HCT116 (cell line): ENCODE results near the gene PI4K2A. TPM values are rescaled to one million over a fixed set of nuclear protein-coding genes. Genes with fewer than 3 reads are reported as not detected.

Experiments
- ATAC-seq: fragments of 200-7000 bp; cut with Tn5 transposase; 2 replicates; pipeline ENCODE4 v1.9.1; 2020; ENCODE audit warnings: mild to moderate bottlenecking, moderate library complexity
- BruUV-seq: library from RNA; stranded (reverse); fragments of 400-500 nt; replicated peaks from 2 replicates; lab custom pipeline; 2021; lab: Mats Ljungman, UMichigan
- CTCF ChIA-PET: fragments of 300-600 bp; sonication (Branson Sonifier 250); formaldehyde crosslinking; loops from one replicate; lab custom pipeline; 2021; ENCODE audit warnings: antibody characterized with exemption; lab: Charles Lee
- POLR2A ChIA-PET: fragments of 300-600, 350-600 bp; sonication (Branson Sonifier 250); formaldehyde crosslinking; loops from one replicate; lab custom pipeline; 2021; ENCODE audit warnings: antibody characterized with exemption; lab: Charles Lee
- RAD21 ChIA-PET, 2 experiments: fragments of 300-600 bp; sonication (Branson Sonifier 250); formaldehyde crosslinking; loops; one replicate each; lab custom pipeline; 2023; ENCODE audit warnings: low total read pairs in 2 of 2; ENCODE audit not compliant: uncharacterized antibody in 2 of 2, unreplicated experiment in 2 of 2, low non-redundant PET in 1 of 2; lab: Charles Lee
- DNase-seq: peaks from one replicate; pipeline ENCODE4 v3.0.0-alpha.2; 2010; ENCODE audit warnings: low read depth, low spot score
- H2AFZ ChIP-seq: fragments of 200-600 bp; shearing (Covaris generic), sonication (generic); 2 replicates; pipeline ENCODE4 v1.6.1; 2017; ENCODE audit warnings: low read depth, mixed run types, mixed read lengths, antibody characterized with exemption, low read length; ENCODE audit not compliant: poor library complexity, severe bottlenecking
- H3K27ac ChIP-seq: 2 replicates; pipeline ENCODE4 v1.5.1; 2012; ENCODE audit warnings: low read depth, low read length
- H3K27me3 ChIP-seq: fragments of 200-600 bp; sonication (generic); 2 replicates; pipeline ENCODE4 v1.6.1; 2016; ENCODE audit warnings: mixed run types, low read length, mixed read lengths; ENCODE audit not compliant: insufficient read depth
- H3K36me3 ChIP-seq, 2 experiments: fragments of 200-500 bp in 1 of 2; fragments of 200-600 bp in 1 of 2; sonication (Bioruptor generic) in 1 of 2; sonication (generic) in 1 of 2; 2 replicates each; pipeline versions ENCODE4 v1.5.1 to v1.6.1; 2014 to 2016; ENCODE audit warnings: low read length in 2 of 2, inconsistent platforms in 1 of 2, mixed read lengths in 1 of 2, mixed run types in 1 of 2; ENCODE audit not compliant: insufficient read depth in 2 of 2, control insufficient read depth in 1 of 2
- H3K4me1 ChIP-seq, 2 experiments: fragments of 200-600 bp in 1 of 2; sonication (generic) in 1 of 2; 2 replicates each; pipeline versions ENCODE4 v1.5.1 to v1.6.1; 2012 to 2017; ENCODE audit warnings: low read length in 2 of 2, inconsistent platforms in 1 of 2, mild to moderate bottlenecking in 1 of 2, mixed read lengths in 1 of 2, mixed run types in 1 of 2, moderate library complexity in 1 of 2; ENCODE audit not compliant: insufficient read depth in 2 of 2, control insufficient read depth in 1 of 2
- H3K4me2 ChIP-seq: fragments of 200-600 bp; sonication (generic); 2 replicates; pipeline ENCODE4 v1.6.1; 2017; ENCODE audit warnings: mixed run types, low read length, mixed read lengths
- H3K4me3 ChIP-seq, 2 experiments: fragments of 200-600 bp in 1 of 2; sonication (generic) in 1 of 2; replicated peaks in 1 of 2; 2 replicates each; pipeline ENCODE4 v1.5.1; 2011 to 2016; ENCODE audit warnings: low read length in 2 of 2, control low read depth in 1 of 2, low read depth in 1 of 2, mild to moderate bottlenecking in 1 of 2, mixed read lengths in 1 of 2, mixed run types in 1 of 2
- H3K79me2 ChIP-seq: fragments of 200-600 bp; sonication (generic); 2 replicates; pipeline ENCODE4 v1.6.1; 2017; ENCODE audit warnings: mild to moderate bottlenecking, mixed run types, low read length, moderate library complexity, mixed read lengths; ENCODE audit not compliant: insufficient read depth
- H3K9ac ChIP-seq: fragments of 200-600 bp; sonication (generic); 2 replicates; pipeline ENCODE4 v1.6.1; 2016; ENCODE audit warnings: low read length, mixed read lengths
- H3K9me2 ChIP-seq: fragments of 200-600 bp; sonication (generic), shearing (Covaris generic); 2 replicates; pipeline ENCODE4 v1.6.1; 2017; ENCODE audit warnings: mixed run types, mild to moderate bottlenecking, moderate library complexity; ENCODE audit not compliant: insufficient read depth
- H3K9me3 ChIP-seq, 2 experiments: fragments of 200-500 bp in 1 of 2; fragments of 200-600 bp in 1 of 2; sonication (Bioruptor generic) in 1 of 2; sonication (generic) in 1 of 2; 2 replicates each; pipeline ENCODE4 v1.6.1; 2014 to 2017; ENCODE audit warnings: low read length in 2 of 2, mixed read lengths in 2 of 2, inconsistent platforms in 1 of 2, low read depth in 1 of 2, mild to moderate bottlenecking in 1 of 2, mixed run types in 1 of 2, moderate library complexity in 1 of 2; ENCODE audit not compliant: control insufficient read depth in 1 of 2, insufficient read depth in 1 of 2
- H4K20me1 ChIP-seq: fragments of 200-600 bp; sonication (generic), shearing (Covaris generic); 2 replicates; pipeline ENCODE4 v1.6.1; 2017; ENCODE audit warnings: mixed run types, mild to moderate bottlenecking, moderate library complexity; ENCODE audit not compliant: insufficient read depth
- CEBPB ChIP-seq: IDR thresholded peaks from 2 replicates; pipeline ENCODE4 v1.6.1; 2012; ENCODE audit warnings: low read depth
- EGR1 ChIP-seq: IDR thresholded peaks from 2 replicates; pipeline ENCODE4 v1.6.1; 2012; ENCODE audit warnings: low read depth
- ELF1 ChIP-seq: IDR thresholded peaks from 2 replicates; pipeline ENCODE4 v1.6.1; 2012; ENCODE audit warnings: low read depth, borderline replicate concordance
- EZH2 ChIP-seq: fragments of 200-600 bp; sonication (generic); IDR thresholded peaks from 2 replicates; pipeline ENCODE4 v1.6.1; 2017; ENCODE audit warnings: antibody characterized with exemption, mixed run types
- EZH2phosphoT487 ChIP-seq: fragments of 200-600 bp; IDR thresholded peaks from 2 replicates; pipeline ENCODE4 v1.6.1; 2018; ENCODE audit warnings: antibody characterized with exemption, borderline replicate concordance
- JUND ChIP-seq: IDR thresholded peaks from 2 replicates; pipeline ENCODE4 v1.6.1; 2012
- MAX ChIP-seq: IDR thresholded peaks from 2 replicates; pipeline ENCODE4 v1.6.1; 2012
- RAD21 ChIP-seq: IDR thresholded peaks from 2 replicates; pipeline ENCODE4 v1.6.1; 2012; ENCODE audit warnings: low read depth, mild to moderate bottlenecking
- REST ChIP-seq: IDR thresholded peaks from 2 replicates; pipeline ENCODE4 v1.6.1; 2012; ENCODE audit warnings: low read depth
- SIN3A ChIP-seq: IDR thresholded peaks from 2 replicates; pipeline ENCODE4 v1.6.1; 2012; ENCODE audit warnings: low read depth
- SRF ChIP-seq: IDR thresholded peaks from 2 replicates; pipeline ENCODE4 v1.6.1; 2012; ENCODE audit warnings: low read depth
- ZFX ChIP-seq: fragments of 450-650 bp; IDR thresholded peaks from 2 replicates; pipeline ENCODE4 v1.6.1; 2017
- intact Hi-C: fragments of 100-400 bp; cut with micrococcal nuclease; formaldehyde crosslinking; loops from 2 replicates; pipeline ENCODE4 v1.10.0; 2022
- total RNA-seq: library from RNA; stranded (reverse); gene quantifications from one replicate; pipeline ENCODE4 v1.2.1, GENCODE V29; 2021; ENCODE audit not compliant: unreplicated experiment
- TF ChIP-seq, protein P1 (sequence below): IDR thresholded peaks from 2 replicates; pipeline ENCODE4 v1.6.1; 2012
- TF ChIP-seq, protein P2 (sequence below): IDR thresholded peaks from 2 replicates; pipeline ENCODE4 v1.6.1; 2011; ENCODE audit warnings: mild to moderate bottlenecking, low read length, moderate library complexity; ENCODE audit not compliant: insufficient replicate concordance; ENCODE audit errors: extremely low read depth

The PI4K2A gene
- total RNA-seq, 1 experiment from 2014 or later: 20.0 TPM

- ChIA-PET POLR2A (no interaction called here), RAD21 (no interaction called here), CTCF (no interaction called here)
- Histone ChIP-seq H3K79me2 (peaks cover 6% of the 10 kb centered on the region; the same call in 1 of the 2 replicates), H3K9me2 (no peaks in the 10 kb centered on the region), H2AFZ (no peak overlapping the region), H3K36me3 (no peaks in the 10 kb centered on the region), H3K9ac (no peak overlapping the region), H3K27me3 (no peaks in the 10 kb centered on the region), H3K27ac (no peak overlapping the region), H3K4me2 (no peak overlapping the region), H3K4me3 (no peak overlapping the region), H3K4me1 (peaks cover 0 to 19% of the 10 kb centered on the region in 2 experiments; a peak in 3 of 4 replicates), H4K20me1 (no peaks in the 10 kb centered on the region), H3K9me3 (no peaks in the 10 kb centered on the region)
- TF ChIP-seq ELF1: no peak
- TF ChIP-seq EZH2phosphoT487: no peak
- TF ChIP-seq JUND: no peak
- no peak for TF ChIP-seq SRF
- TF ChIP-seq MAX: no peak
- no peak for TF ChIP-seq ZFX
- TF ChIP-seq EGR1: no peak
- TF ChIP-seq EZH2: no peak
- no peak for TF ChIP-seq SIN3A
- TF ChIP-seq CEBPB: no peak
- no peak for TF ChIP-seq RAD21
- DNase-seq: no peak
- BruUV-seq: no TSS peak
- intact Hi-C loops: no loop called here
- ATAC-seq: no peak
These were observed 12.2 kb upstream of the PI4K2A start for GRCh38 chr10:97628228-97628627.

- H3K4me1 ChIP-seq: peaks cover 0 to 25% of the 10 kb centered on the region in 2 experiments; a peak in 3 of 4 replicates
- H3K27me3 ChIP-seq: no peaks in the 10 kb centered on the region
- POLR2A ChIA-PET: no interaction called here
- H2AFZ ChIP-seq: no peak overlapping the region
- H3K79me2 ChIP-seq: peaks cover 6% of the 10 kb centered on the region; the same call in 1 of the 2 replicates
- no peak overlapping the region for H3K27ac ChIP-seq
- H3K4me2 ChIP-seq: no peak overlapping the region
- H3K36me3 ChIP-seq: no peaks in the 10 kb centered on the region
- H4K20me1 ChIP-seq: no peaks in the 10 kb centered on the region
- BruUV-seq: no TSS peak
- intact Hi-C loops: no loop called here
- H3K9ac ChIP-seq: no peak overlapping the region
- DNase-seq (no peak), ATAC-seq (no peak)
- CTCF ChIA-PET: no interaction called here
- TF ChIP-seq SRF: no peak
- TF ChIP-seq, protein P1, sequence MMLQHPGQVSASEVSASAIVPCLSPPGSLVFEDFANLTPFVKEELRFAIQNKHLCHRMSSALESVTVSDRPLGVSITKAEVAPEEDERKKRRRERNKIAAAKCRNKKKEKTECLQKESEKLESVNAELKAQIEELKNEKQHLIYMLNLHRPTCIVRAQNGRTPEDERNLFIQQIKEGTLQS: no peak
- no peak for TF ChIP-seq RAD21
- no peak for TF ChIP-seq ZFX
- no peak for TF ChIP-seq REST
- TF ChIP-seq, protein P2, sequence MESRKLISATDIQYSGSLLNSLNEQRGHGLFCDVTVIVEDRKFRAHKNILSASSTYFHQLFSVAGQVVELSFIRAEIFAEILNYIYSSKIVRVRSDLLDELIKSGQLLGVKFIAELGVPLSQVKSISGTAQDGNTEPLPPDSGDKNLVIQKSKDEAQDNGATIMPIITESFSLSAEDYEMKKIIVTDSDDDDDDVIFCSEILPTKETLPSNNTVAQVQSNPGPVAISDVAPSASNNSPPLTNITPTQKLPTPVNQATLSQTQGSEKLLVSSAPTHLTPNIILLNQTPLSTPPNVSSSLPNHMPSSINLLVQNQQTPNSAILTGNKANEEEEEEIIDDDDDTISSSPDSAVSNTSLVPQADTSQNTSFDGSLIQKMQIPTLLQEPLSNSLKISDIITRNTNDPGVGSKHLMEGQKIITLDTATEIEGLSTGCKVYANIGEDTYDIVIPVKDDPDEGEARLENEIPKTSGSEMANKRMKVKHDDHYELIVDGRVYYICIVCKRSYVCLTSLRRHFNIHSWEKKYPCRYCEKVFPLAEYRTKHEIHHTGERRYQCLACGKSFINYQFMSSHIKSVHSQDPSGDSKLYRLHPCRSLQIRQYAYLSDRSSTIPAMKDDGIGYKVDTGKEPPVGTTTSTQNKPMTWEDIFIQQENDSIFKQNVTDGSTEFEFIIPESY: no peak
- no peaks in the 10 kb centered on the region for H3K9me2 ChIP-seq
- no peaks in the 10 kb centered on the region for H3K9me3 ChIP-seq
- no peak overlapping the region for H3K4me3 ChIP-seq
- RAD21 ChIA-PET: no interaction called here
These were observed 11.2 kb upstream of the PI4K2A start for GRCh38 chr10:97629289-97629688.
